PC-3 (cell line): ENCODE measurements around the gene COP1.

Experiments used
- CTCF ChIP-seq: fragments of 300-600 bp; sonication (generic); conservative IDR thresholded peaks from 2 replicates; pipeline ENCODE4 v1.5.1; 2017; ENCODE audit warnings: antibody characterized with exemption, low read depth, mild to moderate bottlenecking, low read length
- EZH2 ChIP-seq: fragments of 300-600 bp; sonication (generic); IDR thresholded peaks from one replicate; pipeline ENCODE4 v1.6.1; 2017; ENCODE audit warnings: antibody characterized with exemption, mild to moderate bottlenecking, low read length; ENCODE audit not compliant: unreplicated experiment
- EZH2phosphoT487 ChIP-seq: fragments of 300-600 bp; sonication (generic); IDR thresholded peaks from 2 replicates; pipeline ENCODE4 v1.6.1; 2018; ENCODE audit warnings: mild to moderate bottlenecking, antibody characterized with exemption, low read length, borderline replicate concordance

GRCh38 chr1:176165573-176165972 lies 41.5 kb downstream of the COP1 start:
- TF ChIP-seq CTCF = no peak
- no peak for TF ChIP-seq EZH2
- TF ChIP-seq EZH2phosphoT487 = no peak
